Heart left ventricle (tissue), 16 donors: Measurements from ENCODE around the gene DUSP22. TPM values are rescaled to one million over a fixed set of nuclear protein-coding genes. Genes with fewer than 3 reads are reported as not detected.

Experiments
- ATAC-seq, 4 donors: fragments of 200-7000 bp; cut with Tn5 transposase; one replicate each; pipeline ENCODE4 v1.9.1; 2020 to 2022; ENCODE audit warnings: moderate library complexity in 4 of 4, mild to moderate bottlenecking in 3 of 4, moderate number of reproducible peaks in 1 of 4
- DNase-seq, 5 donors: peaks; one replicate each; pipeline ENCODE4 v3.0.0-alpha.2; 2020
- H3K27ac ChIP-seq, 12 donors: fragments of 200-600 bp; sonication (generic) in 4 of 12; one replicate each; pipeline versions ENCODE4 v1.5.0 to v1.8.0; 2016 to 2022; ENCODE audit warnings: mild to moderate bottlenecking in 2 of 12
- H3K27me3 ChIP-seq, 9 donors: fragments of 200-600 bp; sonication (generic) in 2 of 9; one replicate each; pipeline versions ENCODE4 v1.5.1 to v1.8.0; 2016 to 2022; ENCODE audit warnings: mild to moderate bottlenecking in 3 of 9
- H3K36me3 ChIP-seq, 9 donors: fragments of 200-600 bp; sonication (generic) in 2 of 9; one replicate each; pipeline versions ENCODE4 v1.5.0 to v1.8.0; 2018 to 2022; ENCODE audit warnings: mild to moderate bottlenecking in 2 of 9
- H3K4me1 ChIP-seq, 12 donors: fragments of 200-600 bp; sonication (generic) in 4 of 12; one replicate each; pipeline versions ENCODE4 v1.5.0 to v1.8.0; 2016 to 2022; ENCODE audit warnings: mild to moderate bottlenecking in 3 of 12
- H3K4me3 ChIP-seq, 12 donors: fragments of 200-600 bp; sonication (generic) in 4 of 12; one replicate each; pipeline versions ENCODE4 v1.5.0 to v1.8.0; 2017 to 2022; ENCODE audit warnings: mild to moderate bottlenecking in 9 of 12, moderate library complexity in 4 of 12
- H3K9me3 ChIP-seq, 12 donors: fragments of 200-600 bp; sonication (generic) in 4 of 12; one replicate each; pipeline versions ENCODE4 v1.5.0 to v1.8.0; 2016 to 2022; ENCODE audit warnings: mild to moderate bottlenecking in 1 of 12
- CTCF ChIP-seq, 12 donors: fragments of 200-600 bp; sonication (generic) in 4 of 12; IDR thresholded peaks; one replicate each; pipeline versions ENCODE4 v1.5.0 to v1.8.0; 2018 to 2022; ENCODE audit warnings: antibody characterized with exemption in 12 of 12, mild to moderate bottlenecking in 5 of 12
- POLR2A ChIP-seq, 2 donors: fragments of 450-650 bp; IDR thresholded peaks; one replicate each; pipeline ENCODE4 v1.6.1; 2017; ENCODE audit warnings: antibody characterized with exemption in 2 of 2, mild to moderate bottlenecking in 2 of 2, moderate library complexity in 2 of 2
- WGBS, 4 donors: extraction: QIAGEN DNeasy Blood & Tissue Kit in 2 of 4; methylation state at CpG; one replicate each; pipeline versions ENCODE4 v1.1.5 to v1.1.7; 2013 to 2018; 5-methylcytosine and 5-hydroxymethylcytosine counted together
- intact Hi-C, 10 donors: fragments of 100-400 bp; cut with DNase I; formaldehyde crosslinking; loops; one replicate each; pipeline versions ENCODE4 v1.11.1 to v1.14.2; 2022
- polyA plus RNA-seq, 2 donors: library from polyadenylated mRNA; stranded (reverse); fragments of 200-250 nt; gene quantifications; one replicate each; pipeline ENCODE4 v1.2.3, GENCODE V29; 2013
- total RNA-seq, 9 donors: library from RNA; depleted of rRNA in 2 of 9; stranded (reverse); fragments of >200 nt in 2 of 9; fragmentation: NEBNext Ultra II Directional in 3 of 9; extraction: Animal tissue kit (Norgen Biotek cat#: 25700) in 3 of 9; gene quantifications; one replicate each; pipeline versions ENCODE4 v1.1.0 to v1.2.4, GENCODE V29; 2016 to 2023
- donor health status: ischemic (EF 13 %, LVEDD 7.1; RV severe dilation, severe dysfunction).
- donor health status: healthy with polysubstance abuse.
- donor health status: DM: no; HTN: yes; CAD: no.
- donor health status: DM: no; HTN: no; CAD: no.
- donor health status: ischemic (EF 25% LVEDD 6.9; RV normal size, moderate dysfunction).
- donor health status: ischemic (EF 25% LVEDD 5.7; RV mildly dilated, moderate dysfunction).
- donor health status: healthy.
- donor health status: DM: yes; HTN: yes; CAD: no.
- donor health status: ischemic (EF 35%, LVEDD 5.7; RV mildly dilated, moderate dysfunction).
- donor health status: nonischemic (EF 11% LVEDD 7.7; RV severe dilation, severe dysfunction).
- donor health status: DM: yes; HTN: yes; CAD: no.
- donor health status: PGD.
- donor health status: ischemic (EF 29% LVEDD 5.4; RV normal size, mild dysfunction).
- donor health status: nonischemic (EF 23%, LVEDD 6.1; RV moderate dilation, normal function).

DUSP22 gene
- total and polyA plus RNA-seq, 11 donors = 33.4 to 79.9 (median 48.2) TPM

- H3K4me3 ChIP-seq = no peak overlapping the region
- ATAC-seq (no peak), DNase-seq (no peak)
- no peaks in the 10 kb centered on the region for H3K9me3 ChIP-seq
- WGBS, 4 donors = 65 to 72% (median 69%) methylated on average over 9 to 10 of the region's 10 CpGs
- peaks cover 0 to 23% (median 0%) of the 10 kb centered on the region in 9 donors for H3K27me3 ChIP-seq
- intact Hi-C loops = no loop called here
- H3K27ac ChIP-seq = no peak overlapping the region
- TF ChIP-seq POLR2A (IDR thresholded peaks at IDR 0.05) (no peak), CTCF (IDR thresholded peaks at IDR 0.05) (no peak)
- H3K36me3 ChIP-seq = no peaks in the 10 kb centered on the region
- peaks cover 0 to 35% (median 0%) of the 10 kb centered on the region in 12 donors for H3K4me1 ChIP-seq
Observed at GRCh38 chr6:286681-287488, 5.4 kb upstream of the DUSP22 start.

- Histone ChIP-seq H3K4me1 (peaks cover 0 to 35% (median 0%) of the 10 kb centered on the region in 12 donors), H3K36me3 (no peaks in the 10 kb centered on the region), H3K9me3 (no peaks in the 10 kb centered on the region), H3K4me3 (no peak overlapping the region), H3K27me3 (peaks cover 0 to 23% (median 0%) of the 10 kb centered on the region in 9 donors), H3K27ac (no peak overlapping the region)
- no peak for TF ChIP-seq POLR2A (IDR thresholded peaks at IDR 0.05)
- intact Hi-C loops = no loop called here
- ATAC-seq (no peak), DNase-seq (no peak)
- WGBS, 4 donors = 77 to 81% (median 78%) methylated on average over 3 of the region's 3 CpGs
Observed at GRCh38 chr6:287489-287860, 4.8 kb upstream of the DUSP22 start.

GRCh38 chr6:288866-289265, 3.4 kb upstream of the DUSP22 start:
- ATAC-seq (no peak), DNase-seq (no peak)
- peaks cover 0 to 45% (median 5%) of the 10 kb centered on the region in 12 donors for H3K4me1 ChIP-seq
- TF ChIP-seq CTCF (IDR thresholded peaks at IDR 0.05) = no peak
- TF ChIP-seq POLR2A (IDR thresholded peaks at IDR 0.05) = no peak
- H3K9me3 ChIP-seq = no peaks in the 10 kb centered on the region
- WGBS, 4 donors = 70 to 80% (median 80%) methylated on average over 3 of the region's 3 CpGs
- no peak overlapping the region for H3K4me3 ChIP-seq
- peaks cover 0 to 10% (median 0%) of the 10 kb centered on the region in 9 donors for H3K27me3 ChIP-seq
- H3K27ac ChIP-seq = no peak overlapping the region
- intact Hi-C loops = no loop called here
- H3K36me3 ChIP-seq = no peaks in the 10 kb centered on the region

- H3K27me3 ChIP-seq = peaks cover 0 to 4% (median 0%) of the 10 kb centered on the region in 9 donors
- H3K36me3 ChIP-seq = no peaks in the 10 kb centered on the region
- intact Hi-C loops = loop anchor here in 3 of 10 donors (5.0 kb wide), 3 partner anchors 47 to 427 kb away; no protein-coding TSS in a partner anchor
- ATAC-seq (no peak), DNase-seq (no peak)
- H3K4me1 ChIP-seq = peaks cover 0 to 60% (median 8%) of the 10 kb centered on the region in 12 donors
- no peaks in the 10 kb centered on the region for H3K9me3 ChIP-seq
- no peak overlapping the region for H3K27ac ChIP-seq
- no peak overlapping the region for H3K4me3 ChIP-seq
- WGBS, 4 donors = 78 to 84% (median 81%) methylated on average over 9 of the region's 9 CpGs
- TF ChIP-seq POLR2A (IDR thresholded peaks at IDR 0.05) = no peak
- TF ChIP-seq CTCF (IDR thresholded peaks at IDR 0.05) = no peak
Observed at GRCh38 chr6:290111-290922, 2.0 kb upstream of the DUSP22 start.
